GM18873 (cell line): ENCODE data around the gene MYOZ3.

Experiments
- ATAC-seq: cut with Tn5 transposase; IDR thresholded peaks from one replicate; pipeline ENCODE4 v1.9.1; 2021; ENCODE audit warnings: mild to moderate bottlenecking, moderate library complexity, moderate number of reproducible peaks; ENCODE audit not compliant: unreplicated experiment, low FRiP score

MYOZ3 gene

GRCh38 chr5:150626853-150627276, 34.2 kb upstream of the MYOZ3 start:
- no peak for ATAC-seq

GRCh38 chr5:150627731-150628545, 33.1 kb upstream of the MYOZ3 start:
- no peak for ATAC-seq

GRCh38 chr5:150628936-150629485, 32.0 kb upstream of the MYOZ3 start:
- no peak for ATAC-seq

- no peak for ATAC-seq
Measured at GRCh38 chr5:150630016-150630415, 31.0 kb upstream of the MYOZ3 start.

- ATAC-seq, result no peak
Measured at GRCh38 chr5:150630461-150631325, 30.4 kb upstream of the MYOZ3 start.

- ATAC-seq, result no peak
Measured at GRCh38 chr5:150631326-150631701, 29.7 kb upstream of the MYOZ3 start.

- ATAC-seq, result no peak
Measured at GRCh38 chr5:150632305-150633160, 28.5 kb upstream of the MYOZ3 start.

- no peak for ATAC-seq
Measured at GRCh38 chr5:150633429-150633828, 27.6 kb upstream of the MYOZ3 start.

GRCh38 chr5:150636391-150637244, 24.4 kb upstream of the MYOZ3 start:
- no peak for ATAC-seq

GRCh38 chr5:150637245-150638052, 23.6 kb upstream of the MYOZ3 start:
- no peak for ATAC-seq

GRCh38 chr5:150638053-150638444, 23.0 kb upstream of the MYOZ3 start:
- no peak for ATAC-seq

- ATAC-seq, result no peak
Measured at GRCh38 chr5:150638488-150639376, 22.3 kb upstream of the MYOZ3 start.

GRCh38 chr5:150639377-150639692, 21.7 kb upstream of the MYOZ3 start:
- no peak for ATAC-seq

GRCh38 chr5:150639751-150640150, 21.3 kb upstream of the MYOZ3 start:
- ATAC-seq, result no peak

- ATAC-seq, result no peak
Measured at GRCh38 chr5:150640311-150641005, 20.6 kb upstream of the MYOZ3 start, which contains the start of gene SYNPO. TSS of gene SYNPO (plus strand) at chr5:150640660. CDS start at chr5:150648276, 7,616 bp downstream.

- ATAC-seq, result no peak
Measured at GRCh38 chr5:150641006-150641570, 20.0 kb upstream of the MYOZ3 start.
